ENCODE results near the gene RITA1. TPM values are rescaled to one million over a fixed set of nuclear protein-coding genes. Genes with fewer than 3 reads are reported as not detected.

The RITA1 gene
- total and polyA plus RNA-seq, 4 donors, result 10.6 to 18.1 (median 14.9) TPM

DNA sequence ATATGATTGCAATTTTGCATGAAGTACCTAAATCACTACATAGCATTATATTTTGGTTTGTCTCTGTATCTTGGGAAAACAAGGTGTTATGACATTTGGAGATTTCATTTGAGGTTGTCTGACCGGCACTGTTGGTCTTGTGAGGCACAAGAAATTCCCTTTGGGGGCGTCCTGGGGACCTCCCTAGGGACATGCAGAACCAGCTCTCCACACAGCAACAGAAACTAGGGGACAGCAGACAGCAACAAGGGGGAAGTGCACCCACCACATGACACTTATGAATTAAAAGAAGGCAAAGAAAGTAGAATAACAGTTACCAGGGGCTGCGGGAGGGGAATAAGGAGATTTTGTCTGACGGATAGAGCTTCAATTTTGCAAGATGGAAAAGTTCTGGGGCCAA, 14.6 kb upstream of the RITA1 start:
- WGBS, result 97% methylated on average over 4 of the region's 4 CpGs
- H3K27ac ChIP-seq (ENCODE audit: low read depth in 1 of 2, low read length in 2 of 2), result no peak overlapping the region
- H3K9ac ChIP-seq (ENCODE audit: low read depth in 1 of 2, low read length in 2 of 2), result no peak overlapping the region
- H3K4me3 ChIP-seq (ENCODE audit: low read depth in 1 of 3, low read length in 3 of 3), result no peak overlapping the region
- H3K4me1 ChIP-seq (ENCODE audit: control insufficient read depth in 4 of 4, insufficient read depth in 4 of 4, low read length in 3 of 4), result no peaks in the 10 kb centered on the region
- H3K9me3 ChIP-seq (ENCODE audit: control insufficient read depth in 4 of 4, low read length in 3 of 4), result no peaks in the 10 kb centered on the region
- no peak for DNase-seq (ENCODE audit: low spot score)
- TF ChIP-seq, protein P1, sequence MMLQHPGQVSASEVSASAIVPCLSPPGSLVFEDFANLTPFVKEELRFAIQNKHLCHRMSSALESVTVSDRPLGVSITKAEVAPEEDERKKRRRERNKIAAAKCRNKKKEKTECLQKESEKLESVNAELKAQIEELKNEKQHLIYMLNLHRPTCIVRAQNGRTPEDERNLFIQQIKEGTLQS (IDR thresholded peaks at IDR 0.05), result no peak
- no peak for TF ChIP-seq HNF4G (IDR thresholded peaks at IDR 0.05)
- peaks cover 25 to 67% (median 47%) of the 10 kb centered on the region in 4 donors for H3K36me3 ChIP-seq (ENCODE audit: control insufficient read depth in 4 of 4, insufficient read depth in 3 of 4, low read depth in 1 of 4, low read length in 3 of 4)
- no peaks in the 10 kb centered on the region for H3K27me3 ChIP-seq (ENCODE audit: control insufficient read depth in 4 of 4, insufficient read depth in 4 of 4, low read length in 3 of 4)

DNA sequence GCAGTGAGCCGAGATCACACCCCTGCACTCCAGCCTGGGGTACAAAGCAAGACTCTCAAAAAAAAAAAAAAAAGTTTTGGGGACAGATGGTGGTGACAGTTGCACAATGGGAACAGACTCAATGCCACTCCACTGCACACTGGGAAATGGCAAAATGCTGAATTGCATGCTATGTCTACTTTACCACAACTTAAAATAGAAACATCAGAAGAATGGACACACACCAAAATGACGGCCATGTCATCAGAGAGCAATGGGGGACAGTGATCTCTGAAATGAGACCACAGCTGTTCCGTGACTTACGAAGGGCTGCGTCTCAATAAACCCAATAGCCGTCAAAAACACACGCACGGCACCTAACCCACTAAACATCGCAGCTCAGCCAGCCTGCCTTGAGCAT, 14.0 kb upstream of the RITA1 start:
- Histone ChIP-seq H3K4me3 (ENCODE audit: low read depth in 1 of 3, low read length in 3 of 3) (no peak overlapping the region), H3K4me1 (ENCODE audit: control insufficient read depth in 4 of 4, insufficient read depth in 4 of 4, low read length in 3 of 4) (no peaks in the 10 kb centered on the region), H3K36me3 (ENCODE audit: control insufficient read depth in 4 of 4, insufficient read depth in 3 of 4, low read depth in 1 of 4, low read length in 3 of 4) (peaks cover 25 to 67% (median 47%) of the 10 kb centered on the region in 4 donors), H3K9me3 (ENCODE audit: control insufficient read depth in 4 of 4, low read length in 3 of 4) (no peaks in the 10 kb centered on the region), H3K9ac (ENCODE audit: low read depth in 1 of 2, low read length in 2 of 2) (no peak overlapping the region), H3K27ac (ENCODE audit: low read depth in 1 of 2, low read length in 2 of 2) (no peak overlapping the region), H3K27me3 (ENCODE audit: control insufficient read depth in 4 of 4, insufficient read depth in 4 of 4, low read length in 3 of 4) (no peaks in the 10 kb centered on the region)
- 96% methylated on average over 9 of the region's 9 CpGs for WGBS
- DNase-seq (ENCODE audit: low spot score), result no peak
- TF ChIP-seq TAF1 (conservative IDR thresholded peaks at IDR 0.05), result no peak
- no peak for TF ChIP-seq EGR1 (IDR thresholded peaks at IDR 0.05; ENCODE audit: low read depth in 2 of 2)
- TF ChIP-seq, protein P2, sequence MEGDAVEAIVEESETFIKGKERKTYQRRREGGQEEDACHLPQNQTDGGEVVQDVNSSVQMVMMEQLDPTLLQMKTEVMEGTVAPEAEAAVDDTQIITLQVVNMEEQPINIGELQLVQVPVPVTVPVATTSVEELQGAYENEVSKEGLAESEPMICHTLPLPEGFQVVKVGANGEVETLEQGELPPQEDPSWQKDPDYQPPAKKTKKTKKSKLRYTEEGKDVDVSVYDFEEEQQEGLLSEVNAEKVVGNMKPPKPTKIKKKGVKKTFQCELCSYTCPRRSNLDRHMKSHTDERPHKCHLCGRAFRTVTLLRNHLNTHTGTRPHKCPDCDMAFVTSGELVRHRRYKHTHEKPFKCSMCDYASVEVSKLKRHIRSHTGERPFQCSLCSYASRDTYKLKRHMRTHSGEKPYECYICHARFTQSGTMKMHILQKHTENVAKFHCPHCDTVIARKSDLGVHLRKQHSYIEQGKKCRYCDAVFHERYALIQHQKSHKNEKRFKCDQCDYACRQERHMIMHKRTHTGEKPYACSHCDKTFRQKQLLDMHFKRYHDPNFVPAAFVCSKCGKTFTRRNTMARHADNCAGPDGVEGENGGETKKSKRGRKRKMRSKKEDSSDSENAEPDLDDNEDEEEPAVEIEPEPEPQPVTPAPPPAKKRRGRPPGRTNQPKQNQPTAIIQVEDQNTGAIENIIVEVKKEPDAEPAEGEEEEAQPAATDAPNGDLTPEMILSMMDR (IDR thresholded peaks at IDR 0.05; ENCODE audit: low read depth, low read length, missing input control), result no peak
- TF ChIP-seq SP1 (IDR thresholded peaks at IDR 0.05), result no peak
- TF ChIP-seq YY1 (IDR thresholded peaks at IDR 0.05), result no peak
- no peak for TF ChIP-seq NR2F2 (IDR thresholded peaks at IDR 0.05)
- TF ChIP-seq JUND (IDR thresholded peaks at IDR 0.05), result no peak
- no peak for TF ChIP-seq HNF4G (IDR thresholded peaks at IDR 0.05)
- TF ChIP-seq, protein P1 (IDR thresholded peaks at IDR 0.05), result no peak
- TF ChIP-seq FOXA1 (IDR thresholded peaks at IDR 0.05), result no peak
- TF ChIP-seq FOXA2 (IDR thresholded peaks at IDR 0.05), result no peak
- TF ChIP-seq RAD21 (IDR thresholded peaks at IDR 0.05), result no peak
- TF ChIP-seq, protein P3, sequence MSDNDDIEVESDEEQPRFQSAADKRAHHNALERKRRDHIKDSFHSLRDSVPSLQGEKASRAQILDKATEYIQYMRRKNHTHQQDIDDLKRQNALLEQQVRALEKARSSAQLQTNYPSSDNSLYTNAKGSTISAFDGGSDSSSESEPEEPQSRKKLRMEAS (IDR thresholded peaks at IDR 0.05), result no peak
- TF ChIP-seq, protein P4, sequence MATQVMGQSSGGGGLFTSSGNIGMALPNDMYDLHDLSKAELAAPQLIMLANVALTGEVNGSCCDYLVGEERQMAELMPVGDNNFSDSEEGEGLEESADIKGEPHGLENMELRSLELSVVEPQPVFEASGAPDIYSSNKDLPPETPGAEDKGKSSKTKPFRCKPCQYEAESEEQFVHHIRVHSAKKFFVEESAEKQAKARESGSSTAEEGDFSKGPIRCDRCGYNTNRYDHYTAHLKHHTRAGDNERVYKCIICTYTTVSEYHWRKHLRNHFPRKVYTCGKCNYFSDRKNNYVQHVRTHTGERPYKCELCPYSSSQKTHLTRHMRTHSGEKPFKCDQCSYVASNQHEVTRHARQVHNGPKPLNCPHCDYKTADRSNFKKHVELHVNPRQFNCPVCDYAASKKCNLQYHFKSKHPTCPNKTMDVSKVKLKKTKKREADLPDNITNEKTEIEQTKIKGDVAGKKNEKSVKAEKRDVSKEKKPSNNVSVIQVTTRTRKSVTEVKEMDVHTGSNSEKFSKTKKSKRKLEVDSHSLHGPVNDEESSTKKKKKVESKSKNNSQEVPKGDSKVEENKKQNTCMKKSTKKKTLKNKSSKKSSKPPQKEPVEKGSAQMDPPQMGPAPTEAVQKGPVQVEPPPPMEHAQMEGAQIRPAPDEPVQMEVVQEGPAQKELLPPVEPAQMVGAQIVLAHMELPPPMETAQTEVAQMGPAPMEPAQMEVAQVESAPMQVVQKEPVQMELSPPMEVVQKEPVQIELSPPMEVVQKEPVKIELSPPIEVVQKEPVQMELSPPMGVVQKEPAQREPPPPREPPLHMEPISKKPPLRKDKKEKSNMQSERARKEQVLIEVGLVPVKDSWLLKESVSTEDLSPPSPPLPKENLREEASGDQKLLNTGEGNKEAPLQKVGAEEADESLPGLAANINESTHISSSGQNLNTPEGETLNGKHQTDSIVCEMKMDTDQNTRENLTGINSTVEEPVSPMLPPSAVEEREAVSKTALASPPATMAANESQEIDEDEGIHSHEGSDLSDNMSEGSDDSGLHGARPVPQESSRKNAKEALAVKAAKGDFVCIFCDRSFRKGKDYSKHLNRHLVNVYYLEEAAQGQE (IDR thresholded peaks at IDR 0.05), result no peak
- no peak for TF ChIP-seq GABPA (IDR thresholded peaks at IDR 0.05 in 1 of 2, conservative IDR thresholded peaks at IDR 0.05 in 1 of 2)
